Endothelial cell of umbilical vein (primary cell): ENCODE measurements around the gene NR2C2. TPM values are rescaled to one million over a fixed set of nuclear protein-coding genes. Genes with fewer than 3 reads are reported as not detected.

Experiments
- BruUV-seq: library from RNA; stranded (reverse); fragments of 400-500 nt; replicated peaks from 2 replicates; lab custom pipeline; 2021; lab: Mats Ljungman, UMichigan
- CTCF ChIA-PET: fragments of 300-600, 350-600 bp; sonication (Branson Sonifier 250); formaldehyde crosslinking; loops from one replicate; lab custom pipeline; 2021; ENCODE audit warnings: antibody characterized with exemption, inconsistent platforms; lab: Charles Lee
- POLR2A ChIA-PET: fragments of 300-600, 350-600 bp; sonication (Branson Sonifier 250); formaldehyde crosslinking; loops from one replicate; lab custom pipeline; 2021; ENCODE audit warnings: antibody characterized with exemption, inconsistent platforms; lab: Charles Lee
- DNase-seq: peaks from one replicate; pipeline ENCODE4 v3.0.0-alpha.2; 2011; ENCODE audit warnings: low read depth, low spot score
- FAIRE-seq: peaks from 2 replicates; lab custom pipeline; 2011; peaks lifted over from hg19 to GRCh38; lab: Jason Lieb, UNC
- H2AFZ ChIP-seq: 2 replicates; pipeline ENCODE4 v1.6.0; 2012; ENCODE audit warnings: low read depth, low read length, control low read depth, inconsistent platforms
- H3K27ac ChIP-seq: 2 replicates; pipeline ENCODE4 v1.5.1; 2011; ENCODE audit warnings: low read depth, mild to moderate bottlenecking, control low read depth, low read length, moderate library complexity; ENCODE audit not compliant: insufficient read depth
- H3K27me3 ChIP-seq, 2 experiments: 2 replicates each; pipeline versions ENCODE4 v1.6.0 to v1.6.1; 2011; ENCODE audit warnings: low read length in 2 of 2, mixed read lengths in 1 of 2; ENCODE audit not compliant: control insufficient read depth in 2 of 2, insufficient read depth in 2 of 2
- H3K36me3 ChIP-seq, 2 experiments: 2 replicates in 1 of 2; 3 replicates in 1 of 2; pipeline ENCODE4 v1.5.1; 2011; ENCODE audit warnings: low read length in 2 of 2, mild to moderate bottlenecking in 1 of 2, moderate library complexity in 1 of 2; ENCODE audit not compliant: control insufficient read depth in 2 of 2, insufficient read depth in 2 of 2; ENCODE audit errors: extremely low read depth in 1 of 2
- H3K4me1 ChIP-seq: 3 replicates; pipeline ENCODE4 v1.5.1; 2011; ENCODE audit warnings: mild to moderate bottlenecking, low read length; ENCODE audit not compliant: control insufficient read depth, insufficient read depth; ENCODE audit errors: extremely low read depth
- H3K4me2 ChIP-seq: 2 replicates; pipeline ENCODE4 v1.6.1; 2011; ENCODE audit warnings: low read length, control low read depth, mixed read lengths; ENCODE audit not compliant: insufficient read depth
- H3K4me3 ChIP-seq, 3 experiments: fragments of 200-600 bp in 1 of 3; sonication (generic), shearing (Covaris generic) in 1 of 3; replicated peaks in 1 of 3; 2 replicates each; pipeline ENCODE4 v1.5.1; 2011 to 2016; ENCODE audit warnings: control low read depth in 3 of 3, low read length in 3 of 3, mild to moderate bottlenecking in 2 of 3, inconsistent platforms in 1 of 3, low read depth in 1 of 3, moderate library complexity in 1 of 3; ENCODE audit not compliant: insufficient read depth in 1 of 3
- H3K79me2 ChIP-seq: 2 replicates; pipeline ENCODE4 v1.6.0; 2012; ENCODE audit warnings: low read length, inconsistent platforms; ENCODE audit not compliant: control insufficient read depth, insufficient read depth
- H3K9ac ChIP-seq: replicated peaks from 2 replicates; pipeline ENCODE3; 2011; ENCODE audit warnings: low read length, control low read depth; ENCODE audit not compliant: insufficient read depth; ENCODE audit errors: extremely low read depth
- H3K9me1 ChIP-seq: replicated peaks from 3 replicates; pipeline ENCODE4 v1.6.0; 2011; ENCODE audit warnings: mild to moderate bottlenecking, low read length; ENCODE audit not compliant: control insufficient read depth, insufficient read depth; ENCODE audit errors: extremely low read depth
- H3K9me3 ChIP-seq: replicated peaks from 2 replicates; pipeline ENCODE4 v1.5.1; 2012; ENCODE audit warnings: low read length, inconsistent platforms; ENCODE audit not compliant: control insufficient read depth, insufficient read depth
- H4K20me1 ChIP-seq: replicated peaks from 2 replicates; pipeline ENCODE3; 2011; ENCODE audit warnings: mild to moderate bottlenecking, low read length; ENCODE audit not compliant: control insufficient read depth, insufficient read depth; ENCODE audit errors: extremely low read depth
- CTCF ChIP-seq, 2 donors: IDR thresholded peaks; 1 replicate in 1 of 2; 2 replicates in 1 of 2; pipeline ENCODE4 v1.5.1; 2011; ENCODE audit warnings: low read length in 2 of 2, mild to moderate bottlenecking in 2 of 2, moderate library complexity in 2 of 2, control low read depth in 1 of 2, inconsistent platforms in 1 of 2, low read depth in 1 of 2; ENCODE audit not compliant: insufficient read depth in 1 of 2; ENCODE audit errors: extremely low read depth in 1 of 2
- EZH2 ChIP-seq: IDR thresholded peaks from 2 replicates; pipeline ENCODE4 v1.6.1; 2012; ENCODE audit warnings: borderline replicate concordance, low read depth, mild to moderate bottlenecking, moderate library complexity, low read length, inconsistent platforms; ENCODE audit not compliant: severe bottlenecking
- FOS ChIP-seq: IDR thresholded peaks from 2 replicates; pipeline ENCODE4 v1.6.1; 2011; ENCODE audit warnings: mild to moderate bottlenecking, low read length, moderate library complexity, borderline replicate concordance; ENCODE audit not compliant: insufficient read depth
- GATA2 ChIP-seq: IDR thresholded peaks from 2 replicates; pipeline ENCODE4 v1.7.0; 2011; ENCODE audit warnings: low read depth, mild to moderate bottlenecking, moderate library complexity, mixed read lengths, low read length; ENCODE audit not compliant: insufficient read length, insufficient read depth
- JUN ChIP-seq: IDR thresholded peaks from 2 replicates; pipeline ENCODE4 v1.6.1; 2011; ENCODE audit warnings: borderline replicate concordance, low read depth; ENCODE audit not compliant: insufficient read length, insufficient read depth
- MAX ChIP-seq: IDR thresholded peaks from 2 replicates; pipeline ENCODE4 v1.6.1; 2011; ENCODE audit not compliant: insufficient read depth, insufficient read length
- MYC ChIP-seq: IDR thresholded peaks from one replicate; pipeline ENCODE4 v1.6.1; 2011; ENCODE audit warnings: mild to moderate bottlenecking, low read depth, low read length
- POLR2A ChIP-seq: IDR thresholded peaks from 2 replicates; pipeline ENCODE4 v1.6.1; 2012; ENCODE audit warnings: low read depth, mild to moderate bottlenecking, control low read depth, low read length
- POLR2AphosphoS5 ChIP-seq: IDR thresholded peaks from 2 replicates; pipeline ENCODE4 v1.6.1; 2012; ENCODE audit warnings: low read depth, mild to moderate bottlenecking, control low read depth, low read length, moderate library complexity; ENCODE audit not compliant: insufficient read depth
- dilution Hi-C: fragments of 300-500 bp; cut with MboI; formaldehyde crosslinking; loops from one replicate; pipeline ENCODE4 v1.15.0; 2019; ENCODE audit warnings: low sequenced_read_pairs; ENCODE audit not compliant: extremely low pct_ligation_motif_present
- intact Hi-C: fragments of 100-400 bp; cut with micrococcal nuclease; formaldehyde crosslinking; loops from one replicate; pipeline ENCODE4 v1.10.0; 2022
- polyA plus RNA-seq, 4 experiments: library from polyadenylated mRNA; depleted of rRNA in 3 of 4; stranded (reverse) in 3 of 4; unstranded in 1 of 4; fragments of >200 nt; gene quantifications; 2 replicates each; pipeline versions ENCODE4 v1.2.1 to v1.2.3, GENCODE V29; 2011 to 2012; ENCODE audit warnings: missing spikeins in 1 of 4
- total RNA-seq: library from RNA; stranded (reverse); gene quantifications from 2 replicates; pipeline ENCODE4 v1.2.3, GENCODE V29; 2021

Gene NR2C2
- total and polyA plus RNA-seq, 2 donors (not counting 3 experiments of a cell fraction or from before 2014, with no cell fraction given): 20.3 to 59.8 TPM

GRCh38 chr3:14967285-14967684, 19.9 kb downstream of the NR2C2 start:
- dilution Hi-C loops: no loop called here
- H3K4me2 ChIP-seq: no peak overlapping the region
- intact Hi-C loops: no loop called here
- no TSS peak for BruUV-seq
- no peak for FAIRE-seq
- no peaks in the 10 kb centered on the region for H3K4me1 ChIP-seq
- H3K79me2 ChIP-seq: peaks cover 42% of the 10 kb centered on the region
- H4K20me1 ChIP-seq: no peaks in the 10 kb centered on the region
- no peak for DNase-seq
- H3K27ac ChIP-seq: no peak overlapping the region
- ChIA-PET CTCF (interaction anchor here (1.2 to 1.6 kb wide), 2 partner anchors 9 to 16 kb away, joined by 3 to 6 read pairs; no protein-coding TSS in a partner anchor), POLR2A (no interaction called here)
- no peaks in the 10 kb centered on the region for H3K27me3 ChIP-seq
- no peak overlapping the region for H3K4me3 ChIP-seq
- no peak overlapping the region for H2AFZ ChIP-seq
- H3K36me3 ChIP-seq: peaks cover 2 to 3% of the 10 kb centered on the region in 2 experiments
- H3K9ac ChIP-seq: no peak overlapping the region
- TF ChIP-seq MAX (no peak), CTCF (IDR thresholded peaks at IDR 0.05; ENCODE audit: extremely low read depth in 1 of 2, insufficient read depth in 1 of 2, low read depth in 1 of 2, low read length in 2 of 2) (no peak), EZH2 (no peak), POLR2A (no peak), GATA2 (no peak), MYC (no peak), POLR2AphosphoS5 (no peak), FOS (no peak), JUN (no peak)
- no peaks in the 10 kb centered on the region for H3K9me3 ChIP-seq
- H3K9me1 ChIP-seq: no peaks in the 10 kb centered on the region
